Measurements from ENCODE around the gene SYNE1. TPM values are rescaled to one million over a fixed set of nuclear protein-coding genes. Genes with fewer than 3 reads are reported as not detected.

The SYNE1 gene
- total RNA-seq, 1 donor from 2014 or later = 6.0 TPM

DNA sequence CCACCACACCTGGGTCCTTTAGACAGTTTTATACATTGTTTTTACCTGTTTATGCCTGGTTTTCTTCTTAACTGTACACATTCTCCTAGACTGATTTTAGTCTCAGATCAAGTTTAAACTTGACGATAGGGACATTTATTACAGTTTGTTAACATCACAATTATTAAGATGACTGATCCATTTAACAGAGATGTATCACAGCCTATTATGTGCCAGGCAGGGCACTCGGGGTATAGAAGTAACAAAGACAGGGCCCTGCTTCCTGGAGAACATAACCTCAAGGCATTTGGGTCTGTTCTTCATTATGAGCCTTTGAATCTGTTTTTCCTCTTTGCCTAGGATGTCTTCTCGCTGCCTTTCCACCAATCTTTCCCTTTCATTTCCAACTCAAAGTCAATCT lies 449.2 kb downstream of the SYNE1 start:
- Histone ChIP-seq H2AFZ (replicated peaks) (no peak overlapping the region), H4K20me1 (ENCODE audit: low read depth) (no peaks in the 10 kb centered on the region), H3K4me2 (no peak overlapping the region), H3K4me1 (no peaks in the 10 kb centered on the region), H3K9me3 (ENCODE audit: low read depth) (peaks cover 4% of the 10 kb centered on the region), H3K79me2 (ENCODE audit: low read depth) (no peaks in the 10 kb centered on the region), H3K4me3 (no peak overlapping the region), H3K27ac (no peak overlapping the region), H3K27me3 (no peaks in the 10 kb centered on the region), H3K36me3 (no peaks in the 10 kb centered on the region), H3F3A (ENCODE audit: low read depth) (no peaks in the 10 kb centered on the region), H3K9ac (no peak overlapping the region)
- H3K36me3 Mint-ChIP-seq = peaks cover 11% of the 10 kb centered on the region
- H3K9me3 Mint-ChIP-seq = no peaks in the 10 kb centered on the region
- no peak overlapping the region for H3K27ac Mint-ChIP-seq
- no peaks in the 10 kb centered on the region for H3K4me1 Mint-ChIP-seq
- no peak overlapping the region for H3K4me3 Mint-ChIP-seq
- no peaks in the 10 kb centered on the region for H3K27me3 Mint-ChIP-seq (ENCODE audit: insufficient read depth, low read depth)
- DNase-seq (ENCODE audit: low spot score) = no peak
- TF ChIP-seq EZH2phosphoT487 (IDR thresholded peaks at IDR 0.05) = no peak
- TF ChIP-seq CTCF (IDR thresholded peaks at IDR 0.05) = no peak
- TF ChIP-seq EZH2 (IDR thresholded peaks at IDR 0.05) = no peak

DNA sequence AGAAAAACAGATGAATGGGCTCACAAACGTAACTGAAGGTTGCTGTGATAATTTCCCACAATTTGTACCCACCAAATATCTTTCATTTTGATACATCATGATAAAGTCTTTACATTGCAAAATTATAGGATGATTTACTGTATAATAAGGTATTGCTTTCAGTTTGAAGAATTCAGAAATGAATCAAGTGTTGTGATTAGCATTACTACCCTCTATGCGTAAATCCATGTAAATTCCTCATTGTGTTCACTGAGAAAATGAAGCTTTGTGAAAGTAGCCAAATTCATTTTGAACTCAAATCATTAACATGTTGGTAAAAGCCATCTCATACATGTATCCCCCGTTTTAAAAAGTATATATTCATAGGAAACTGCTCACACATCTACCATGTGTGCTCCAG lies 450.3 kb downstream of the SYNE1 start:
- Histone ChIP-seq H3K36me3 (no peaks in the 10 kb centered on the region), H3K4me2 (no peak overlapping the region), H3K9me3 (ENCODE audit: low read depth) (peaks cover 4% of the 10 kb centered on the region), H2AFZ (replicated peaks) (no peak overlapping the region), H3K9ac (no peak overlapping the region), H3K79me2 (ENCODE audit: low read depth) (no peaks in the 10 kb centered on the region), H3K27me3 (no peaks in the 10 kb centered on the region), H3K27ac (no peak overlapping the region), H3K4me1 (no peaks in the 10 kb centered on the region), H4K20me1 (ENCODE audit: low read depth) (no peaks in the 10 kb centered on the region), H3F3A (ENCODE audit: low read depth) (no peaks in the 10 kb centered on the region), H3K4me3 (no peak overlapping the region)
- Mint-ChIP-seq H3K4me1 (no peaks in the 10 kb centered on the region), H3K4me3 (no peak overlapping the region), H3K27ac (no peak overlapping the region), H3K27me3 (ENCODE audit: insufficient read depth, low read depth) (peaks cover 2% of the 10 kb centered on the region), H3K9me3 (no peaks in the 10 kb centered on the region), H3K36me3 (peaks cover 7% of the 10 kb centered on the region)
- TF ChIP-seq CTCF (IDR thresholded peaks at IDR 0.05) = no peak
- TF ChIP-seq EZH2phosphoT487 (IDR thresholded peaks at IDR 0.05) = no peak
- TF ChIP-seq EZH2 (IDR thresholded peaks at IDR 0.05) = no peak
- no peak for DNase-seq (ENCODE audit: low spot score)

- Histone ChIP-seq H4K20me1 (ENCODE audit: low read depth) (no peaks in the 10 kb centered on the region), H3K4me2 (no peak overlapping the region), H2AFZ (replicated peaks) (no peak overlapping the region), H3K4me1 (no peaks in the 10 kb centered on the region), H3K4me3 (no peak overlapping the region), H3K36me3 (no peaks in the 10 kb centered on the region), H3K79me2 (ENCODE audit: low read depth) (no peaks in the 10 kb centered on the region), H3K9me3 (ENCODE audit: low read depth) (no peaks in the 10 kb centered on the region), H3K27me3 (no peaks in the 10 kb centered on the region), H3F3A (ENCODE audit: low read depth) (no peaks in the 10 kb centered on the region), H3K9ac (no peak overlapping the region), H3K27ac (no peak overlapping the region)
- no peak for DNase-seq (ENCODE audit: low spot score)
- H3K27me3 Mint-ChIP-seq (ENCODE audit: insufficient read depth, low read depth) = peaks cover 2% of the 10 kb centered on the region
- H3K36me3 Mint-ChIP-seq = peaks cover 6% of the 10 kb centered on the region
- no peak overlapping the region for H3K27ac Mint-ChIP-seq
- H3K4me3 Mint-ChIP-seq = no peak overlapping the region
- no peak for TF ChIP-seq CTCF (IDR thresholded peaks at IDR 0.05)
- no peak for TF ChIP-seq EZH2 (IDR thresholded peaks at IDR 0.05)
- TF ChIP-seq EZH2phosphoT487 (IDR thresholded peaks at IDR 0.05) = no peak
- no peaks in the 10 kb centered on the region for H3K4me1 Mint-ChIP-seq
- H3K9me3 Mint-ChIP-seq = no peaks in the 10 kb centered on the region
Observed at GRCh38 chr6:152184917-152185574, 452.1 kb downstream of the SYNE1 start.

Measured in neural progenitor cell (in vitro differentiated cells).